Activated B cell treated with CpG ODN at 0.5 μM for 24 hours (primary cell): ENCODE results near the gene TMEM63A. TPM values are rescaled to one million over a fixed set of nuclear protein-coding genes. Genes with fewer than 3 reads are reported as not detected.

Experiments
- ATAC-seq: fragments of 200-7000 bp; cut with Tn5 transposase; one replicate; pipeline ENCODE4 v1.10.0; 2021; ENCODE audit warnings: low read depth, mild to moderate bottlenecking, moderate library complexity
- CTCF ChIA-PET: fragments of 350-600 bp; sonication (Branson Sonifier 250); formaldehyde crosslinking; loops from one replicate; lab custom pipeline; 2021; ENCODE audit warnings: antibody characterized with exemption; lab: Charles Lee
- POLR2A ChIA-PET: fragments of 350-600 bp; sonication (Branson Sonifier 250); formaldehyde crosslinking; loops from one replicate; lab custom pipeline; 2021; ENCODE audit warnings: antibody characterized with exemption; lab: Charles Lee
- DNase-seq: peaks from one replicate; pipeline ENCODE4 v3.0.0; 2022
- H3K27ac Mint-ChIP-seq: one replicate; pipeline ENCODE4 v1.8.0; 2020; ENCODE audit warnings: mixed read lengths
- H3K27me3 Mint-ChIP-seq: one replicate; pipeline ENCODE4 v1.8.0; 2021; ENCODE audit warnings: mixed read lengths
- H3K36me3 Mint-ChIP-seq: one replicate; pipeline ENCODE4 v1.8.0; 2021; ENCODE audit warnings: low read depth, mixed read lengths
- H3K4me1 Mint-ChIP-seq: one replicate; pipeline ENCODE4 v1.8.0; 2021; ENCODE audit warnings: mixed read lengths
- H3K4me3 Mint-ChIP-seq: one replicate; pipeline ENCODE4 v1.8.0; 2020; ENCODE audit warnings: mild to moderate bottlenecking, mixed read lengths
- H3K9me3 Mint-ChIP-seq: one replicate; pipeline ENCODE4 v1.8.0; 2020; ENCODE audit warnings: mixed read lengths
- CTCF ChIP-seq: fragments of 200-600 bp; IDR thresholded peaks from one replicate; pipeline ENCODE4 v1.8.0; 2022; ENCODE audit warnings: antibody characterized with exemption, mild to moderate bottlenecking
- intact Hi-C: fragments of 100-400 bp; cut with micrococcal nuclease; formaldehyde crosslinking; loops from one replicate; pipeline ENCODE4 v1.15.1; 2024
- total RNA-seq: library from RNA; stranded (reverse); gene quantifications from 2 replicates; pipeline ENCODE4 v1.2.3, GENCODE V29; 2022

The TMEM63A gene
- total RNA-seq, 1 donor from 2014 or later: 74.5 TPM

- DNase-seq (no peak), ATAC-seq (no peak)
- TF ChIP-seq CTCF: no peak
- Mint-ChIP-seq H3K9me3 (no peaks in the 10 kb centered on the region), H3K36me3 (peaks cover 57% of the 10 kb centered on the region), H3K4me3 (peak overlapping the region; percentile 95), H3K27ac (no peak overlapping the region), H3K27me3 (no peaks in the 10 kb centered on the region), H3K4me1 (peaks cover 20% of the 10 kb centered on the region)
- CTCF ChIA-PET: interaction anchor here (1.6 kb wide), 1 partner anchor 53 kb away, joined by 4 read pairs; no protein-coding TSS in a partner anchor
- intact Hi-C loops: loop anchor here (5.0 to 10.0 kb wide), 2 partner anchors 55 to 267 kb away; partner anchors contain the start of gene ENAH
- POLR2A ChIA-PET: interaction anchor here (2.3 to 3.3 kb wide), 2 partner anchors 11 to 40 kb away, joined by 15 to 52 read pairs; partner anchors contain the start of gene TMEM63A
Measured at GRCh38 chr1:225921734-225922709, 39.8 kb upstream of the TMEM63A start.

GRCh38 chr1:225919906-225920305, 37.7 kb upstream of the TMEM63A start:
- CTCF ChIA-PET: no interaction called here

GRCh38 chr1:225918280-225918679, 36.1 kb upstream of the TMEM63A start:
- no peaks in the 10 kb centered on the region for H3K27me3 Mint-ChIP-seq
- CTCF ChIA-PET: no interaction called here
- ATAC-seq (no peak), DNase-seq (no peak)
- no peak for TF ChIP-seq CTCF
- peaks cover 78% of the 10 kb centered on the region for H3K36me3 Mint-ChIP-seq
- POLR2A ChIA-PET: interaction anchor here (0.6 to 0.7 kb wide), 2 partner anchors 13 to 599 kb away, joined by 3 to 5 read pairs; no protein-coding TSS in a partner anchor
- H3K4me3 Mint-ChIP-seq: no peak overlapping the region
- no peak overlapping the region for H3K27ac Mint-ChIP-seq
- peaks cover 10% of the 10 kb centered on the region for H3K4me1 Mint-ChIP-seq
- intact Hi-C loops: no loop called here
- H3K9me3 Mint-ChIP-seq: no peaks in the 10 kb centered on the region

More at GRCh38 chr1:225919906-225920305, 37.7 kb upstream of the TMEM63A start:
- intact Hi-C loops: loop anchor here (5.0 to 10.0 kb wide), 2 partner anchors 57 to 265 kb away; partner anchors contain the start of gene ENAH
- Mint-ChIP-seq H3K27me3 (no peaks in the 10 kb centered on the region), H3K36me3 (peaks cover 76% of the 10 kb centered on the region), H3K4me3 (no peak overlapping the region), H3K9me3 (no peaks in the 10 kb centered on the region), H3K27ac (no peak overlapping the region), H3K4me1 (peaks cover 18% of the 10 kb centered on the region)
- POLR2A ChIA-PET: interaction anchor here (0.8 to 1.6 kb wide), 3 partner anchors 23 to 475 kb away, joined by 3 to 4 read pairs (median 3); partner anchors contain the start of gene TMEM63A
- TF ChIP-seq CTCF: no peak
- ATAC-seq (no peak), DNase-seq (no peak)

- ChIA-PET CTCF (no interaction called here), POLR2A (no interaction called here)
- intact Hi-C loops: no loop called here
- ATAC-seq (no peak), DNase-seq (no peak)
- no peaks in the 10 kb centered on the region for H3K27me3 Mint-ChIP-seq
- H3K36me3 Mint-ChIP-seq: peaks cover 79% of the 10 kb centered on the region
- H3K4me1 Mint-ChIP-seq: peaks cover 4% of the 10 kb centered on the region
- no peak for TF ChIP-seq CTCF
- no peak overlapping the region for H3K4me3 Mint-ChIP-seq
- H3K9me3 Mint-ChIP-seq: no peaks in the 10 kb centered on the region
- H3K27ac Mint-ChIP-seq: no peak overlapping the region
Measured at GRCh38 chr1:225917536-225917935, 35.4 kb upstream of the TMEM63A start.

GRCh38 chr1:225917101-225917500, 34.9 kb upstream of the TMEM63A start:
- Mint-ChIP-seq H3K9me3 (no peaks in the 10 kb centered on the region), H3K4me1 (no peaks in the 10 kb centered on the region), H3K36me3 (peaks cover 78% of the 10 kb centered on the region), H3K27me3 (no peaks in the 10 kb centered on the region), H3K4me3 (no peak overlapping the region), H3K27ac (no peak overlapping the region)
- ChIA-PET CTCF (no interaction called here), POLR2A (no interaction called here)
- intact Hi-C loops: no loop called here
- no peak for ATAC-seq
- DNase-seq: no peak
- TF ChIP-seq CTCF: no peak
